GM21576 (cell line): Measurements from ENCODE around the gene IRAK3.
"Not testable (repeated sequence)": the region's sequence is repeated elsewhere in the genome, so short reads cannot be mapped to it uniquely, and the experiment has no call there.

ENCODE experiments used
- ATAC-seq: cut with Tn5 transposase; IDR thresholded peaks from one replicate; pipeline ENCODE4 v1.9.1; 2021; ENCODE audit warnings: mild to moderate bottlenecking, moderate library complexity; ENCODE audit not compliant: unreplicated experiment

IRAK3 gene

DNA sequence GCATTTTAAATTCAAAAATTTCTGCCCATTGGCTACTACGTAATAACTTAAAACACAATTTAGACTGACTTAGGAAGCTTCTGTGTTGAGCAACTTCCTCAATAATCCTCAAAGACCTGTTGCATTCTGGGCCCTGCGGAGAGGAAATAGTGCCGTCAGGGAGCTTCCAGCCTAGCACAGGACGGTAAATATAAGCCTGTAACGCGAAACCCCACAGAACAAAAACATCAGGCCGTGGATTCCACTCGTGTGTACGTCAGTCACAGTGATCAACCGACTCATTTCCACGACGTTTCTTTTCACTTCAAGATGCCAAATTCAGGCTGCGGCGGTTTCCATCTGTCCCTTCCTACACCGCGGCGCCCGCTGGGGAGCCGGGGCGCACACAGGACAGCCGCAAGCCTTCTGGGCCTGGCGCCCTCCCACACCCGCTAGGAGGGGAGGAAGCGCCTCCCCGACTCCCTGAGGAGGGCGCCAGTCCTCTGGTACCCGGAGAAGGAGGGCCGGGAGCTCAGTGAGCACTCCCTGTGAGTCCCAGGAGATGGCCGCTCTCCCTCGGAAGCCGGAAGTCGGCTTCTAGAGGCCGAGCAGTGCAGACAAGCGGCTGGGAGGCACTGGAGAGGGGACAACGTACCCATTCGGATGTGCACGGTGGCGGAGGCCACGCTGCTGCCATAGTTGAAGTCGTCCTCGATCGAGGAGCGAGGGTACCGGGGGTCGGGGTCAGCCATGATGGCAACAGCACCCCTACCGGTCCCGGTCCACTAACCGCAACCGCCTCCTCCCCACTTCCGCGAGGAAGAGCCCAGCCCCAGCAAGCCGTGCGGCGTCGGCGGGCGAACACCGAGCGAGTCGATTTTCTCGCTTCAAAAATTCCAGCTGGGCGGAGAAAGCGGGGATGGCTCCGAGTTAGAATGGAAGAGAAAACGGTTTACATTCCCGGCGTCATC, 19.5 kb upstream of the IRAK3 start, which contains the start of gene TMBIM4:
TSS of gene TMBIM4 (minus strand) at position 776 of the 950 bp plus-strand sequence. CDS start at position 731, 45 bp downstream.
- ATAC-seq: peak; percentile 85

DNA sequence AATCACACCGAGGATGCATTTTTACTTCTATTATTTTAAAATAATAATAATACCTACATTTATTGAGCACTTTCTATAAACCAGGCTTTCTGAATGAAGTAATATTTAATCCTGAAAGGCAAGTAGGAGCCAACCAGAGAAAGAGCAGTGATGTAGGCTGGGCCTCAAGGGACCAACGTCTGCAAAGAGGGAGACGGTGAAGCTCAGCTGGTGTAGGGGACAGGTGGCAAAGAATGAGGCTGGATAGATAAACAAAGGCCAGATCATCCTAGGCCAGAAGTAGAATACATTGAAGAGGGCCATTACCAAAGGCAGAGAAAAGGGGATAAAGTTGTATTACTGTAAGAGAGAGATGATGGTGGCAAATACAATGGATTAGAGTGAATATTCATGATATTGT, 18.4 kb upstream of the IRAK3 start:
- no peak for ATAC-seq

DNA sequence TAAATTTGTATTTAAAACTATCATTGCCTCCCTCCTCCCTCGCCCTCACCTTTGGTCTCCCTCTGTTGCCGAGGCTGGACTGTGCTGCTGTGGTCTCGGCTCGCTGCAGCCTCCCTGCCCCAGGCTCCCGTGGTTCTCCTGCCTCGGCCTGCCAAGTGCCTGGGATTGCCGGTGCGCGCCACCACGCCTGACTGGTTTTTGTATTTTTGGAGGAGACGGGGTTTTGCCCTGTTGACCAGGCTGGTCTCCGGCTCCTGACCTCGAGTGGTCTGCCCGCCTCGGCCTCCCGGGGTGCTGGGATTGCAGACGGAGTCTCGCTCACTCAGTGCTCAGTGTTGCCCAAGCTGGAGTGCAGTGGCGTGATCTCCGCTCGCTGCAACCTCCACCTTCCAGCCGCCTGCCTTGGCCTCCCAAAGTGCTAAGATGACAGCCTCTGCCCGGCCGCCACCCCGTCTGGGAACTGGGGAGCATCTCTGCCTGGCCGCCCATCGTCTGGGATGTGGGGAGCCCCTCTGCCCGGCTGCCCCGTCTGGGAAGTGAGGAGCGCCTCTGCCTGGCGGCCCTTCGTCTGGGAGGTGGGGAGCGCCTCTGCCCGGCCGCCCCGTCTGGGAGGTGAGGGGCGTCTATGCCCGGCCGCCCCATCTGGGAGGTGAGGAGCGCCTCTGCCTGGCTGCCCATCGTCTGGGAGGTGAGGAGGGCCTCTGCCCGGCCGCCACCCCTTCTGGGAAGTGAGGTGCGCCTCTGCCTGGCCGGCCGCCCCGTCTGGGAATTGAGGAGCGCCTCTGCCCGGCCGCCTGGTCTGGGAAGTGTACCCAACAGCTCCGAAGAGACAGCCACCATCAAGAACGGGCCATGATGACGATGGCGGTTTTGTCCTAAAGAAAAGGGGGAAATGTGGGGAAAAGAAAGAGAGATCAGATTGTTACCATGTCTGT, 14.4 kb upstream of the IRAK3 start:
- ATAC-seq: not testable (repeated sequence)

DNA sequence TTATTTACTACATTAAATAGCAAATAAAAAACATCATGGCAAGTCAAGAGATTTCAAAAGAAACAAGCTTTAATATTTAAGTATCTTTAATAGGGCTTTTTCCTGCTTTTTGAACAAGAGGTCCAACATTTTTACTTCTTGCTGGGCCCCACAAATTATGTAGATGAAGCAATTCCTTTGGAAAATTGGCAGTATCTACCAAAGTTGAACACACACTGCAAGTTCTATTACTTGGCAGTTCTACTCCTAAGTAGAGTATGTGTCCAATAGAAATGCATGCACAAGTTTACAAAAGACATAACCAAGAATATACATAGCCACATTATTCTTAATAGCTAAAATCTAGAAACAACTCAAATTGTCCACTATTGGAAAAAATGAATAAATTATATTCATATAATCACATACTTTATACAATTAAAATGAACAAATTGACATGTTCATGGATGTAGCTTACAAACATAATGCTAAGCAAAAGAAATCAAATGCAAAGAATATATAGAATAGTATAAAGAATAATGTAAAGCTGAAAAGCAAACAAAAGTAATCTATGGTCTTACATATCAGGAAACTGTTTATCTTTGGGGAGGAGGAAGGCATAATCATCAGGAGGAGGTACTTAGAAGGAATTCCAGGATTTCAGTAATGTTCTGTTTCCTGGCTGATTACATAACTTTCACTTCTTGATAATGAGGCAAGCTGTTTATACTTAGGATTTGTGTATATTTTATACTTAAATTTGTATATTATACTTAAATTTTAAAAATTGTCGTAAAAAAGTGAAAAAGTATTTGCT, 12.7 kb upstream of the IRAK3 start:
- no peak for ATAC-seq

DNA sequence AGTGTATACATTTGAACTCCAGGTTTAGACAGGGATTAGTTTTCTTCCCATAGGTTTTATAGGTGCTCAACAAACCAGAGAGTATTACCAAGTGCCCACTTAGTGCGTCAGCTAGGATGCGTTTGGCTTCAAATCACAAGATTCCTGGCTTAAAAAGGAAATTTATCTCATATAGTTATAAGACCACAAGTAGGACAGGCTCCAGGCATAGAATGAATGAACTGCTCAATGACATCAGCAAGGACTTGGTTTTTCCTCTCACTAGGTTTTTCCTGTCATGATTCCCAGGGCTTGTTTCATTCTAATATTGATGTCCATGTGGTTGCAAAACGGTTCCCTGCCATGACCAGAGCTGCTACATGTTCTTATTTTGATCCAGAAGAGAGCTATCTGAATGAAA, 6.1 kb upstream of the IRAK3 start:
- no peak for ATAC-seq

DNA sequence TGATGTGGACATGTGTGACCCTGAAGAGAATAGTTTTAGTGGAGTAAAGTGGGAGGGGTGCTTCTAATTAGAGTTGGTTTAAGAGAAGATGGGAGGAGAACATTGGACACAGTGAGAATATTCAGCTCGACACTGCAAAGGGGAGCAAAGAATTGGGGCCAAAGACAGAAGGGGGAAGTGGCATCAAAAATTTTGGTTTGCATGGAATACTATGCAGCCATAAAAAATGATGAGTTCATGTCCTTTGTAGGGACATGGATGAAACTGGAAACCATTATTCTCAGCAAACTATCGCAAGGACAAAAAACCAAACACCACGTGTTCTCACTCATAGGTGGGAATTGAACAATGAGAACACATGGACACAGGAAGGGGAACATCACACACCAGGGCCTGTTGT, 4.2 kb upstream of the IRAK3 start:
- not testable (repeated sequence) for ATAC-seq

DNA sequence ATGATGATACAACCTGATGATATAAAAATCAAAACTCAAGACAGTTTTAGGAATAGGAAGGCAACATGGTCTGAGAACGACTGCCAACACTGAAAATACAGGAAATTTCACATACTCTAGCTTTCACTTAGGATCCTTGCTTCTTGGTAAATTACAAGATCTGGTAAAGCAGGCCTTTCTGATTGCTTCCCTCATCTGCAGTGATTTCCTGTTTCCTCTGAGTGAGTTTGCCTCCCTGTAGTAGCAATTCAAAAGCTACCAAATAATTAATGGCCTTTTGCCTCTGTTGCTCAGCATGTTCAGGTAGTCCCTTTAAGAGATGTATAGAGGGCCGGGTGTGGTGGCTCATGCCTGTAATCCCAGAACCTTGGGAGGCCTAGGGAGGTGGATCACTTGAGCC, 2.0 kb upstream of the IRAK3 start:
- ATAC-seq: no peak

DNA sequence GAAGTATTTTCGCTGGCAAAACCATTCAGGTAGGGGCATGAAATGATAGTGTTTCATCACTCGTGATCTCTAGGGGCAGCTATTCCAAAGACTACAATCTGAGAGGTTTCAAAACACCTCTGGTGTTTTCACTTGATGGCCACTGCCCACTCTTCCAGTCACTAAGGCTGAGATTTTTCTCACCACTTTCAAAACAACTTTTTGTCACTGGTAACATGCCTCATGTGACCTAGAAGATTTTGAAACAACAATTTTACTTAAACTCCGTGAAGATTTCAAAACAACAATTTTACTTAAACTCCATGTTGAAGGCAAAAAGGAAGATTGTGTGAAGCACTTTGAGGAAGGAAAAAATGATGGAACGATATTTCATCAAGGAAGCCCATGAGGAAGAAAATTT, 1.2 kb upstream of the IRAK3 start:
- no peak for ATAC-seq

DNA sequence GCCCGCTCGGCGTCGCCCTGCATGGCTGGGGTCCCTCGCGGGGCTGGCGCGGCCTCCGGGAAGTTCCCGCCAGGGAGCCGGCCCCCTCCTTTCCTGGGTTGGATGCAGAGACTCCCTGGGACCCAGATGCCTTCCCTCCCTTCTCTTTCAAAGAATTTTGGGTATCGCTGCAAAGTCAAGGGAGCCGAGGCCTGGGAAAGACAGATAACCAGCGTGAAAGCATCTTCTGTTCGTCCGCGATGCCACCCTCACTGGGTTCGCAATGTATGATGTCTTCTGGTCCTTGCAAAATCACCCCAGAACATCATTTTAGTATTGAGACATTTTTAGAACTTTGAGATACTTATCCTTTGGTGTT, 451 bp downstream of the IRAK3 start:
- no peak for ATAC-seq

DNA sequence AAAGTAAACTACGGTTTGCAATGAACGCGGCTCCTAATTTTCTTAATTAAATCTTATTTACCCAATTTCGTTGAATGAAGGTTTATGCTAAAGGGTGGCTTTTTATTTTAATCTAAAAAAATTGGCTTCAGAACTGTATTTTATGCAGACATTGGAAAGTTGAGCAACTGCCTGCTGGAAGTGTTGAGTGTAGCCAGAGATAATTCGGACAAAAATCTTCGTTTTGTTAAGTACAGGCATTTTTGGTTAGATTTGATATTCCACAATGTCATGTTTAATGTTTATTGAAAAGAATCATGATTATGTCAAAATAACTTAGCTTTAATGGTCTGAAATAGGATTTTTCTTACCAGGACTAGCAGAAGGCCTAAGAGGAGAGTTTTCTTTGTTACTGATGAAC, 875 bp downstream of the IRAK3 start:
- ATAC-seq: no peak

DNA sequence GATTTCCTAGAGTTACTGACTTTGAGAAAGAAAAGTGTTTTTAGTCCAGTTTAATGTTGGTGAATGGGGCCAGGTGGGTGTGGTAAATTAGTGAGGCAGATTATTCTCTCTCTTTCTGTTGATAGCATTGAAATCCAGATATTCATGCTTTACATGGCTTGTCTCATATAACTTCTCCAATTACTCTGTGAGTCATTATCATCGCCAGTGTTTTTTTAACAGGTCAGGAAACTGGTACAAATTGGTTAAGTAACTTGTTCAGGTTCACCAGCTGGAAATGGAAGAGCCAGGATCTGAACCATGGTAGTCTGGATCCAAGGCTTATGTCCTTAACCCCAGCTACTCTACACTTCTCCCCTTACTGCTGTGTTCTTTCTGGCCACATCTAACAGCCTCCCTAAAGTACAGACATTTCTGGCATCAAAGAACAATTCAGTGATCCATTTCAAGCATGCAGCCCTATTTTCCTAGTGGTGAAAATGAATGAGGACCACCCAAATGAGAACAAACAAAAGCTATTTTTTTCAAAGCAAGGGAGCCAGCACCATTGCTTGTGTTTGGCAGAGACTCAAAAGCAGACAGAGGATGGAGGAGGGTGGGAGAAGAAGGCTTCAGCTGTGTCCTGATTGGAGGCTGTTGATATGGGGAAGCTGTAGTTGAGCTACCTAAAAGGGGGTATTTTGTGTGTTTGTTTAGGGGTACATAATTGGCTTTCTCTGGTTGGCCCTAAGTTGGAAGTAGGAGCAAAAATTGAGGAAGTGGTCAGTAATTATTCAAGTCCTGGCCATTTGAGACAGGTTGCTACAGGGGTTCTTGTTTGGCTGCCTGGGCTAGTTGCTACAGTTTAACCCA, 1.7 kb downstream of the IRAK3 start:
- ATAC-seq: no peak

DNA sequence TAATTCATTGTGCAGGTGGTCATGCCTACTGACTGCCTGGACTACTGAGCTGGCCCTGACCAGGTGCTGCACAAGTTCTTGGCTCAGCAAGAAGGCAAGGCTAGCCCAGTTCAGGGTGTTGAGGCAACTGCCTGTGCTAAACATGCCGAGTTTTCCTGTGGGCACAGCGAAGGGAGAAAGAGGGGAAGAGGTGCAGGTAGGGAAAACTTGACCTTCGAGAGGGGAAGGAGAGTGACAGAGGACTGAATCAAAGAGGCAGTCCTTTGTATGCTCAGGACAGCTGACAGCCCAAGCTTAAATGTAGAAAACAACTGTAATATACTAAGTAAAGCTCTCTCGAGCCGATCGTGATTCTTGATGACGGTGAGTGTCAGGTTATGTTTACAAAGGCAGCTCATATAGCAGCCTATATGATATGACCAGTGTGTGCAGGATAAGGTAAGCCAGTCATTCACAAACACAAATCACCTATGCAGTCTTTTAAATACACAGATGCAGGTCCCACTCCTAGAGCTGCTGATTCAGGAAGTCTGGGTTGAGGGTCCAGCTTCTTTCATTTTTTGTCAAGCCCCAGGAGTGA, 2.6 kb downstream of the IRAK3 start:
- ATAC-seq: no peak

DNA sequence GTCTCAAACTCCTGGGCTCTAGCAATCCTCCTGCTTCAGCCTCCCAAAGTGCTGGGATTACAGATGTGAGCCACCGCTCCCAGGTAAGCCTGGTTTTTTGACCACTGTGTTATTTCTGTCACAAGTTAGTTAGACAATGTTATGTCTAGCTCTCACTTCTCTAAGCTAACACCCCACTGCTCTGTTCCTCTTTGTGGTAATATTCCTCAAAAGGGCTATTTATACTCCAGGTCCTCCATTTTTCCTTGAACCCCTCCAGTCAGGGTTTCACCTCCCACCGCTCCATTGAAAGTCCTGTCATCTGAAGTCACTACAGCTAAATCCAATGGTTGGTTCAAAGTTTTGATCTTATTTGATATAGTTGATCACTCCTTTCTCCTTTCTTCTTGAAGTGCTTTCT, 5.1 kb downstream of the IRAK3 start:
- ATAC-seq: no peak

DNA sequence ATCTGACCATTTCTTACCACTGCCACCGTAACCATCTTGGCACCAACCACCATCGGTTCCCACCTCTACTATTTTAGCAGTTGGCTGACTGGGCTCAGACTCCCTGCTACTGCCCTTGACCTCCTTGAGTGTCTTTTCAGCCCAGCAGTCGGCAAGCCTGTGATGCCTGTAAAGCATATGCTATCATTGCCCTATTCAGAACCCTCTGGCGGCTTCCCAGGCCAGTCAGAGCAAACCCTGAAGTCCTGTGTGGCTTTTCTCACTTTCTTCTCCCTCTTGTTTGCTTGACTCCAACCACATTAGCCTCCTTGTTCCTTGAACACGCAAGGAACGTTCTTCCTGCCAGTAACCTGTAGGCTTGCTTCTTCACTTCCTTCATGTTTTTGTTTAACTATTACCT, 6.2 kb downstream of the IRAK3 start:
- ATAC-seq: no peak

DNA sequence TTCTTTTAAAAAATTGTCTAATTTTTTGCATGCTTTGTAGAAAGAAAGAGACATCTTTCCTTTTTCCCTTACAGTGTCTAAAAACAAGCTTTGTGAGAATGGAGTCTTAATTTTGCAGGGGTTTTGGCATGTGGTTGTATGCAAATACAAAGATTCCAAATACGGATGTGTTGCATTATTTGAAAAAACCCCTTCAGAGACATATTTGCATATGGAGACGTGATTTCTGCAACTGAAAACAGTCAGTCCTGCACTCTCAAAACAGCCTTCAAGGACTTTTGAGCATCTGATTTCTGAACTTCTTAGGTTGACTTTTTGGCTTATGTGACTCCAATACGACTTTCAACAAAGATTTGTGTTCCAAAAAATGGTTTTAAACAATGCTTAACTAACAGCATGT, 7.8 kb downstream of the IRAK3 start:
- peak; percentile 93 for ATAC-seq

DNA sequence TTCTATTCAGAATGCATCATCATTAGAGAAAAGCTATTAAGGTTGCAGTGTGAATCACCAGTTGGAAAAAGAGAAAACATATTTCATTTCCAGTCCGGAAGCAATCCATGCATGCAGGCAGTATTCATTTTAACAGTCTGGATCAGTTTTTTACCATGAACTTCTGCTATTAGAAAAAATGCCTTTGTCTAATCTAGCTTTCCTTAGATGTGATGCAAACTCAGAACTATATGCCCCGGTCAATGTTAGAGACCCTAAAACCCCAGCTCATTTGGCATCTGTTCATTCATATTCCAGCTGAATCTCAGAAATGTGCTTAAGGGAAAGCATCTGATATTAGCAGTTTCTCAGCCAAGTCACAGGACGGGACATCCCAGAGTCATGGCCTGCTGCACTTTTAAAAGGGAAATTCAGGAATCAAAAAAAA, 8.5 kb downstream of the IRAK3 start:
- ATAC-seq: no peak

DNA sequence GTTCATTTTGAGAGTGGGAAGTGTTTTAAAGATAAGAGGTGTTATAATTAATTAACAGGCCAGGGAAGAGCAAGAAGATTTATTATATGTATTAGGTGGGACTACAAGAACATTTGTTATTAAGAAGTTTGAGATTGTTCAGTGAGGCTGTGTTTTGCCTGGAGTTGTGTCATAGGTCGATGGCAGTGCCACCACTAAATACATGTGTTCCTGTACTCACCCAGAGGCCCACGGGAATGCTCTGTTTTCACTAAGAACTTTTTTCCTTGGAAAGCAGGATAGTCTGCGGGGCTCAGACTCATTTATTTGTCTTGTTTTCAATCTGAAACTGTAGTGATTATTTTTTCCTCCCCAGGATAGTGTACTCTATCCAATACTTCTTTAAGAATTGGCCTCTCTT, 10.1 kb downstream of the IRAK3 start:
- ATAC-seq: no peak

DNA sequence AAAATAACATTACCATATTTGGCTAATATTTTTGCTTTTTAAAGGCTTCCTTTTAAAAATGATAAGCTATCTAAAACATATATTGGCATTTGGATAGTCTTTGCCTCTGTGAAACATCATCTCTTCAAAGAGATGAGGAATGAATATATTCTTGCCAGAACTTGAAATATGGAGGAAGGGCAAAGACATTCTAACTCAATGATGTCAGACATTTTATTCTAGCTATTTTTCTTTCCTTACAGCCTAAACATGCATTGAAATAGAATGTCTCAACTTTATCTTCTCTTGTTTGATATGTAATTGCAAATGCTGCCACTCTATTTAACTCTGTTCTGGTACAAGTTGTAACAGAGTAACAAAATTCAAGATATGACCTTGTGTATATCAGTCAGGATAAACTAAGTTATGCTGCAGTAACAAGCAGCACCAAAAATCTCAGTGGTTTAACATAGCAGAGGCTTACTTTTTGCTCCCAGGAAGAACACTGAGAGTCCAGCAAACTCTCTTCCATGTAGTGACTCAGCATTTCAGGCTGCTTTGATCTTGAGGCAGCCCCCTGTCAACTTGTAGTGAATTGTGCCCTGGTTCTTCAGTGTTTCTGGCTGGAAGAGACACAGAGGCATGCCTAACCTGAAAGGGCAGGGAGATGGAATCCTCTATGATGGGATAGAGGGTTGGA, 11.0 kb downstream of the IRAK3 start:
- ATAC-seq: no peak

DNA sequence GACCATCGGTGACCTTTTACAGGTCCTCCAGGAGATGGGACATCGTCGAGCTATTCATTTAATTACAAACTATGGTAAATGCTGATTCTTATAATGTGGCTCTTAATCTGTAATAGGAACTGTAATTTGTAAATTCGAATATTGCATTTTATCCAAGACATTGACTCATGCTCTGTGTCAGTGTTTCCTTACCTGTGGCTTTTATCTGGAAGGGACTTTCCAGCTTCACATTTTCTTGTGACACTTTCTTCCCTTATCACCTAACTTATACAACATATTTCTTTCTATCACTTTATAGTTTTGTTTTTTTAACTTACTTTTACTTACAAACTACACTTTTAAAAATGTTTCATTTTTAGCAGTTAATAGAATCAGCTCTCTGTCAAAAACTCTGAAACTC, 14.8 kb downstream of the IRAK3 start:
- no peak for ATAC-seq
